Measurements from ENCODE around the gene TUBGCP5.

DNA sequence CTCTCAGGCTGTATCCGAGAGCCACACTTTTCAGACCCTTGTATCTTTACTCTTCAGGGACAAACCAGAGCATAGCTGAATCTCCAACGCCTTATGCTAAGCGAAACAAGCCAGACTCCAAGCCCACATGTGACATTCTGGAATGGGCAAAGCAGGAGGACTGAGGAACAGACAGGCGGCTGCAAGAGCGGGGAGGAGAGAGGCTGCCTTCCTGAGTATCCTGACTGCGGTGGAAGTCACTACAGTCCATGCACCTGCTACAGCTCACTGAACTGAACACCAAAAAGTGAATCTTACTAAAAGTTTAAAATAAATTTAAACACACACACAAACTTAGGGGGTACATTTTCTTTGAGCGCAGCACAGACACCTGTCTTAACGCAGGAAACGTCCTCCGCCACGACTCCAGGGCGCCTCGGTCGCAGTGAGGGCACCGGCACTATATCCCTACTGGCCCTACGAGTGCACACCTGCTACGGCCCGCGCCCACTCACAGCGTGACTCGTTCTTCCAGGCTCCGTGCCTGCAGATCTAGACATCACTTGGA, 60.6 kb downstream of the TUBGCP5 start:
- TF ChIP-seq POLR2A (IDR thresholded peaks at IDR 0.05; ENCODE audit: low read depth, low read length), result no peak
- no peak for TF ChIP-seq MXI1 (IDR thresholded peaks at IDR 0.05; ENCODE audit: borderline replicate concordance, low read depth, low read length)
- TF ChIP-seq, protein P1, sequence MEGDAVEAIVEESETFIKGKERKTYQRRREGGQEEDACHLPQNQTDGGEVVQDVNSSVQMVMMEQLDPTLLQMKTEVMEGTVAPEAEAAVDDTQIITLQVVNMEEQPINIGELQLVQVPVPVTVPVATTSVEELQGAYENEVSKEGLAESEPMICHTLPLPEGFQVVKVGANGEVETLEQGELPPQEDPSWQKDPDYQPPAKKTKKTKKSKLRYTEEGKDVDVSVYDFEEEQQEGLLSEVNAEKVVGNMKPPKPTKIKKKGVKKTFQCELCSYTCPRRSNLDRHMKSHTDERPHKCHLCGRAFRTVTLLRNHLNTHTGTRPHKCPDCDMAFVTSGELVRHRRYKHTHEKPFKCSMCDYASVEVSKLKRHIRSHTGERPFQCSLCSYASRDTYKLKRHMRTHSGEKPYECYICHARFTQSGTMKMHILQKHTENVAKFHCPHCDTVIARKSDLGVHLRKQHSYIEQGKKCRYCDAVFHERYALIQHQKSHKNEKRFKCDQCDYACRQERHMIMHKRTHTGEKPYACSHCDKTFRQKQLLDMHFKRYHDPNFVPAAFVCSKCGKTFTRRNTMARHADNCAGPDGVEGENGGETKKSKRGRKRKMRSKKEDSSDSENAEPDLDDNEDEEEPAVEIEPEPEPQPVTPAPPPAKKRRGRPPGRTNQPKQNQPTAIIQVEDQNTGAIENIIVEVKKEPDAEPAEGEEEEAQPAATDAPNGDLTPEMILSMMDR (conservative IDR thresholded peaks at IDR 0.05; ENCODE audit: low read depth, low read length), result no peak
- no peak for TF ChIP-seq RCOR1 (IDR thresholded peaks at IDR 0.05; ENCODE audit: insufficient replicate concordance, low read length)
- no peak for TF ChIP-seq RFX5 (IDR thresholded peaks at IDR 0.05; ENCODE audit: low read depth, low read length)
- no peak for TF ChIP-seq FOS (IDR thresholded peaks at IDR 0.05; ENCODE audit: low read depth, low read length)

Measured in IMR-90 (cell line).